HFFc6 (cell line): ENCODE results near the gene FAM222A. TPM values are rescaled to one million over a fixed set of nuclear protein-coding genes. Genes with fewer than 3 reads are reported as not detected.

ENCODE experiments used
- DNase-seq: peaks from one replicate; pipeline ENCODE4 v3.0.0-alpha.2; 2018
- H3K27ac Mint-ChIP-seq: 2 replicates; pipeline ENCODE4 v1.8.0; 2020; ENCODE audit warnings: mild to moderate bottlenecking, mixed read lengths
- H3K27me3 Mint-ChIP-seq: 2 replicates; pipeline ENCODE4 v1.8.0; 2021; ENCODE audit warnings: mild to moderate bottlenecking, moderate library complexity, mixed read lengths; ENCODE audit not compliant: insufficient read depth
- H3K36me3 Mint-ChIP-seq: 2 replicates; pipeline ENCODE4 v1.8.0; 2021; ENCODE audit warnings: low read depth, mixed read lengths
- H3K4me1 Mint-ChIP-seq: 2 replicates; pipeline ENCODE4 v1.8.0; 2020; ENCODE audit warnings: low read depth, mixed read lengths
- H3K4me3 Mint-ChIP-seq: 2 replicates; pipeline ENCODE4 v1.8.0; 2020; ENCODE audit warnings: mild to moderate bottlenecking, moderate library complexity, mixed read lengths
- H3K9me3 Mint-ChIP-seq: 2 replicates; pipeline ENCODE4 v1.8.0; 2020; ENCODE audit warnings: mild to moderate bottlenecking, mixed read lengths
- total RNA-seq, 6 experiments: library from RNA; stranded (reverse); fragmentation: NEBNext Ultra II Directional; extraction: Animal tissue kit (Norgen Biotek cat#: 25700); gene quantifications; 2 replicates in 1 of 6; 3 replicates in 5 of 6; pipeline ENCODE4 v1.2.3, GENCODE V29; 2021
- TF ChIP-seq, protein P1 (sequence below): fragments of 200-600 bp; sonication (generic); IDR thresholded peaks from 2 replicates; pipeline ENCODE4 v1.5.0; 2021; ENCODE audit warnings: antibody characterized with exemption, mild to moderate bottlenecking

FAM222A gene
- total RNA-seq, 6 experiments from 2014 or later: 0.46 to 0.65 (median 0.64) TPM

DNA sequence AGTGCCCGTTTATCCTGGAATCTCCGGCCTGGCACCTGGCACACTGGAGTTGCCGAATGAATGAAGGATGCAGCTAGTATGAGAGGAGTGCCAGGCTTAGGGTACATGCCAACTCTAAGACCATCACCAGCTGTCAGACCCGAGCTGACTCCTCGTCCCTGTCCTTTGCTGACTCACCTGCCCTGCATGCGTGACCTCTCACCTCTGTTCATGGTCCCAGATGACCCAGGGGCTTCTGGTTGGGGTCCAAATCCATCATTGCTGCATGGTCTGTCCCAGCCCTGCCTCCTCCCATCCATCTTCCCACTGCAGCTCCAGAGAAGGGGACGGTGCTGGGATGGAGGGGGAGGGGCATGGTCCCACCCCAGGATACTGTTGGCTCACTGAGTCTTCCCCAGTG, 9.9 kb upstream of the FAM222A start:
- Mint-ChIP-seq H3K36me3 (no peaks in the 10 kb centered on the region), H3K4me1 (no peaks in the 10 kb centered on the region), H3K27ac (no peak overlapping the region), H3K27me3 (peaks cover 24% of the 10 kb centered on the region), H3K4me3 (no peak overlapping the region), H3K9me3 (no peaks in the 10 kb centered on the region)
- TF ChIP-seq, protein P1, sequence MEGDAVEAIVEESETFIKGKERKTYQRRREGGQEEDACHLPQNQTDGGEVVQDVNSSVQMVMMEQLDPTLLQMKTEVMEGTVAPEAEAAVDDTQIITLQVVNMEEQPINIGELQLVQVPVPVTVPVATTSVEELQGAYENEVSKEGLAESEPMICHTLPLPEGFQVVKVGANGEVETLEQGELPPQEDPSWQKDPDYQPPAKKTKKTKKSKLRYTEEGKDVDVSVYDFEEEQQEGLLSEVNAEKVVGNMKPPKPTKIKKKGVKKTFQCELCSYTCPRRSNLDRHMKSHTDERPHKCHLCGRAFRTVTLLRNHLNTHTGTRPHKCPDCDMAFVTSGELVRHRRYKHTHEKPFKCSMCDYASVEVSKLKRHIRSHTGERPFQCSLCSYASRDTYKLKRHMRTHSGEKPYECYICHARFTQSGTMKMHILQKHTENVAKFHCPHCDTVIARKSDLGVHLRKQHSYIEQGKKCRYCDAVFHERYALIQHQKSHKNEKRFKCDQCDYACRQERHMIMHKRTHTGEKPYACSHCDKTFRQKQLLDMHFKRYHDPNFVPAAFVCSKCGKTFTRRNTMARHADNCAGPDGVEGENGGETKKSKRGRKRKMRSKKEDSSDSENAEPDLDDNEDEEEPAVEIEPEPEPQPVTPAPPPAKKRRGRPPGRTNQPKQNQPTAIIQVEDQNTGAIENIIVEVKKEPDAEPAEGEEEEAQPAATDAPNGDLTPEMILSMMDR: no peak
- no peak for DNase-seq

DNA sequence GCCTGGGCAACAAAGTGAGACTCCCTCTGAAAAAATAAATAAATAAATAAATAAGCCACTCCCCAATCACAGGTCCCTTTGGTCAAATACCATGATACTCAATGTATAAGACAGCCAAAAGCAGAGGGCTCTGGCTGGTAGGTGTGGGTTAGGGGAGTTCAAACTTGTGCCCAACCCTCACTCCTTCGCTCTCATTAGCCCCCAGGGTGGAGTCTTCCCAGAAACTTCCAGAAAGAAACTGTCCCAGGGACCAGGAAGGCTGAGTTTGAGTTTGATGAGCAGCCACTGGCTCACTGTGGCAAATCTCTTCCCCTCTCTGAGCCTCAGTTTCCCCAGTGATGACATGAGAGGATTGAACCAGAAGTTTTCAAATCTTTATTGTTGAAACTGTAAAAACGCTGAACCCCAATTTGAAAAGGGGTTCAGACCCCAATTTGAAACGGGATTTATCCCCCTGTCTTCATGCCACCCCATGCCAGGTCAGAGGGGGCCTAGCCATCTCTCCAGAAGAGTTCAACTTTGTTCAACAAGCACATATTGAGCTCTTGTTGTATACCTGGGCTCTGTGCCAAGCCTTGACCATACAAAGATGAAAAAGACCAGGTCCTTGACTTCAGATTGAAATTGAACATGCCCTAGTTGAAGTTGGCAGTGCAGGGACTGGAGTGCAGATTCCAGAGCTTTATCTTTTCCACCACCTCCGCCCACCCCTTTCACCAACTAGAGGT, 9.1 kb upstream of the FAM222A start:
- H3K36me3 Mint-ChIP-seq: no peaks in the 10 kb centered on the region
- no peak overlapping the region for H3K4me3 Mint-ChIP-seq
- no peak overlapping the region for H3K27ac Mint-ChIP-seq
- TF ChIP-seq, protein P1: no peak
- H3K9me3 Mint-ChIP-seq: no peaks in the 10 kb centered on the region
- no peak for DNase-seq
- no peaks in the 10 kb centered on the region for H3K4me1 Mint-ChIP-seq
- H3K27me3 Mint-ChIP-seq: peaks cover 24% of the 10 kb centered on the region

DNA sequence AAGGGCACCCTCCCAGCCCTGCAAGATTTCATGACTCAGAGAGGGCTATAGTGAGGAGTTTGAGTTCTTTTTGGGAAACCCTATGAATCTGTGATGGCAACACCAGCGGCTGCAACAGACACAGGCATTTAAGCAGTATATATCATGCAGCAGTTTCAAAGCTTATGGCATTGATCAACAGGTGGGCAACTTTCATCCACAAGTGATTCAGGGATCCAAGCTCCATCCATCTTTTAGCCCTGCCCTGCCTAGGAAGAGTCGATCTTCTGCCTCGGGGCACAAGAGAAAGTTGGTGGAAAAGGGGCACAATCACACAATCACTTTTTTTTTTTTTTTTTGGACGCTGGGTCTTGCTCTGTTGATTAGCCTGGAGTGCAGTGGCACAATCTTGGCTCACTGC, 8.3 kb upstream of the FAM222A start:
- Mint-ChIP-seq H3K9me3 (no peaks in the 10 kb centered on the region), H3K4me3 (no peak overlapping the region), H3K4me1 (peaks cover 4% of the 10 kb centered on the region; the same call in 1 of the 2 replicates), H3K27me3 (peaks cover 21% of the 10 kb centered on the region), H3K36me3 (no peaks in the 10 kb centered on the region), H3K27ac (no peak overlapping the region)
- DNase-seq: no peak
- TF ChIP-seq, protein P1: no peak

DNA sequence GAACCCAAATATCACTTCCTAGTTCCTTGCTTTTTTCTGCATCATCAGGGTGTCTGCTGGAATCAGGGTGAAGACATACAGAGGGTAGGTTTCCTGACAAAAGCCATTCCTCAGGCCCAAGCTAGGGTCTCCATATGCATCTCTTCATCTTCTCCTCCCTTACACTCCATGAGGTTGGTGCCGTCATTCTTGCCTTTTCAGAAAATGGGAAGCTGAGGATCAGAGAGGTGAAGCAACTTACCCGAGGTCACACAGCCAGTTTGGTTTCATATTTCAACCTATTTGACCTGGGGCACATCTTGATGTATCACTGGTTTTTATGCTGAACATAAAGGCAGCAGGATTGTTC, 7.3 kb upstream of the FAM222A start:
- Mint-ChIP-seq H3K27me3 (peaks cover 22% of the 10 kb centered on the region), H3K27ac (no peak overlapping the region), H3K4me1 (peaks cover 11% of the 10 kb centered on the region), H3K36me3 (no peaks in the 10 kb centered on the region), H3K4me3 (no peak overlapping the region), H3K9me3 (no peaks in the 10 kb centered on the region)
- TF ChIP-seq, protein P1: no peak
- DNase-seq: no peak

DNA sequence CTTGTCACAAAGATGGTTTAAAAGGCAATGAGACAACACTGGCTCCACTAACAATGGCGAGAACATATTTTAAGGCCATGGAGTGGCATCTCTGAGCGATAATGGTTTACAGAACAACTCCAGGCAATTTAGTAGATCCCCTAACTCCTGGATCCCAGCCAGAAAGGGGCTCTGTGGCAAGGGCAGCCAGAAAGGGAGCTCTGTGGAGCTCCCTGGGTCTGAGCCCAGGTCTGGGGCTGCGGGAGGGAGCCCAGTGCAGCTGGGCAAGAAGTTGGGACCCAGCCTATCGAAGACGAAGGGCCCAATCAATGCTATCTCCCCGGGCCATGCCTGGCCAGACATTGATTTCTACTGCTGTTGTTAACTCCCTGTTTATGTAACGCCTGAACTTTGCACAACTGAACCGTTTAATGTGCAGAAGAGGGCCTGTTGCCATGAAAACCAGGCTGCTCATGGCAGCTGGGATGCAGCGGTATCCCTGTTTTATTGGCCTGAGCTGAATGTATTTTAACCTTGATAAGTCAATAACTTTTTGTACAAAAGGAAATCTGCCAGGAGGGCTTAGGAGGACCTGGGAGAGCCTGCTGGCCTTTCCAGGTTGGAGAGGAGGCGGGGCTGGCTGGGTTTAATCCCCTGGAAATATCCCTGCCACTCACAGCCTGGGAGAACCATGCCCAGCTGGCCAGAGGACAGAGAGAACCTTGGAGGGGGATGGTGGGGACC, 6.7 kb upstream of the FAM222A start:
- Mint-ChIP-seq H3K4me3 (no peak overlapping the region), H3K27me3 (peaks cover 19% of the 10 kb centered on the region), H3K36me3 (no peaks in the 10 kb centered on the region), H3K4me1 (peaks cover 11% of the 10 kb centered on the region), H3K27ac (no peak overlapping the region), H3K9me3 (no peaks in the 10 kb centered on the region)
- DNase-seq: no peak
- TF ChIP-seq, protein P1: no peak
